HepG2 (cell line): Measurements from ENCODE around the gene DNAH8. TPM values are rescaled to one million over a fixed set of nuclear protein-coding genes. Genes with fewer than 3 reads are reported as not detected.

Experiments
- ARID3A ChIP-seq: IDR thresholded peaks from 2 replicates; pipeline ENCODE4 v1.6.1; 2012; ENCODE audit warnings: low read depth, low read length, improper control_type of control experiment
- ESRRA ChIP-seq: sonication (generic); formaldehyde crosslinking; IDR thresholded peaks from 2 replicates; pipeline ENCODE4 v1.5.1; 2020; ENCODE audit warnings: mild to moderate bottlenecking, low read depth, missing genetic modification reagents
- HNF1B ChIP-seq: sonication (generic); formaldehyde crosslinking; IDR thresholded peaks from 2 replicates; pipeline ENCODE4 v1.5.1; 2020; ENCODE audit warnings: mild to moderate bottlenecking, moderate library complexity, missing genetic modification reagents
- HNRNPLL ChIP-seq: fragments of 200-400 bp; formaldehyde crosslinking; IDR thresholded peaks from 2 replicates; pipeline ENCODE4 v1.6.1; 2017; ENCODE audit warnings: mild to moderate bottlenecking, low read depth, low read length; ENCODE audit not compliant: poor library complexity, severe bottlenecking
- KAT8 ChIP-seq: IDR thresholded peaks from 2 replicates; pipeline ENCODE4 v1.6.1; 2016; ENCODE audit warnings: missing genetic modification reagents, missing compliant biosample characterization
- KDM4B ChIP-seq: sonication (generic); formaldehyde crosslinking; IDR thresholded peaks from 2 replicates; pipeline ENCODE4 v1.4.0; 2020; ENCODE audit warnings: missing genetic modification reagents
- KMT2B ChIP-seq: IDR thresholded peaks from 2 replicates; pipeline ENCODE4 v1.6.1; 2016; ENCODE audit warnings: missing genetic modification reagents, missing compliant biosample characterization
- MLLT10 ChIP-seq: sonication (generic); formaldehyde crosslinking; IDR thresholded peaks from 2 replicates; pipeline ENCODE4 v1.4.0; 2020; ENCODE audit warnings: missing genetic modification reagents
- NAIF1 ChIP-seq: sonication (generic); formaldehyde crosslinking; IDR thresholded peaks from 2 replicates; pipeline ENCODE4 v1.5.0; 2020; ENCODE audit warnings: mild to moderate bottlenecking, missing genetic modification reagents, borderline replicate concordance
- PHF5A ChIP-seq: IDR thresholded peaks from one replicate; pipeline ENCODE4 v1.6.1; 2018; ENCODE audit warnings: low read depth, missing genetic modification reagents; ENCODE audit not compliant: unreplicated experiment
- RFX3 ChIP-seq: IDR thresholded peaks from 2 replicates; pipeline ENCODE4 v1.6.1; 2016; ENCODE audit warnings: missing biosample characterization, missing genetic modification reagents
- ZBTB14 ChIP-seq: sonication (generic); formaldehyde crosslinking; IDR thresholded peaks from 2 replicates; pipeline ENCODE4 v1.4.0; 2020; ENCODE audit warnings: missing genetic modification reagents
- ZFX ChIP-seq: sonication (generic); formaldehyde crosslinking; IDR thresholded peaks from 2 replicates; pipeline ENCODE4 v1.4.0; 2020; ENCODE audit warnings: mild to moderate bottlenecking, low read depth, missing genetic modification reagents, moderate library complexity
- ZNF20 ChIP-seq: sonication (generic); formaldehyde crosslinking; IDR thresholded peaks from 2 replicates; pipeline ENCODE4 v1.4.0; 2020; ENCODE audit warnings: mild to moderate bottlenecking, moderate library complexity, missing genetic modification reagents
- ZNF234 ChIP-seq: sonication (generic); formaldehyde crosslinking; conservative IDR thresholded peaks from 2 replicates; pipeline ENCODE4 v1.5.1; 2020; ENCODE audit warnings: mild to moderate bottlenecking, missing genetic modification reagents
- ZNF282 ChIP-seq: fragments of 450-650 bp; IDR thresholded peaks from 2 replicates; pipeline ENCODE4 v1.6.1; 2018; ENCODE audit not compliant: partially characterized antibody
- ZNF547 ChIP-seq: sonication (generic); formaldehyde crosslinking; IDR thresholded peaks from 2 replicates; pipeline ENCODE4 v1.5.1; 2020; ENCODE audit warnings: mild to moderate bottlenecking, missing genetic modification reagents
- ZNF550 ChIP-seq: sonication (generic); formaldehyde crosslinking; IDR thresholded peaks from 2 replicates; pipeline ENCODE4 v1.4.0; 2020; ENCODE audit warnings: mild to moderate bottlenecking, missing genetic modification reagents, borderline replicate concordance
- ZNF614 ChIP-seq: IDR thresholded peaks from 2 replicates; pipeline ENCODE4 v1.6.1; 2018; ENCODE audit warnings: missing biosample characterization, missing genetic modification reagents, inconsistent platforms, borderline replicate concordance
- ZSCAN25 ChIP-seq: sonication (generic); formaldehyde crosslinking; IDR thresholded peaks from 2 replicates; pipeline ENCODE4 v1.8.0; 2022; ENCODE audit warnings: mild to moderate bottlenecking, missing genetic modification reagents
- polyA plus RNA-seq, 8 experiments: library from polyadenylated mRNA; depleted of rRNA in 3 of 8; stranded (reverse) in 7 of 8; unstranded in 1 of 8; fragments of >200 nt; fragmentation: Illumina TruSeq in 4 of 8; extraction: Trizol in 4 of 8; gene quantifications; 2 replicates each; pipeline versions ENCODE4 v1.2.1 to v1.2.3, GENCODE V29; 2011 to 2016; ENCODE audit warnings: low read depth in 4 of 8, missing spikeins in 1 of 8, mixed read lengths in 1 of 8; ENCODE audit not compliant: insufficient read depth in 1 of 8
- total RNA-seq, 5 experiments: library from RNA; depleted of rRNA; stranded (reverse); fragments of >200 nt; fragmentation: Illumina TruSeq; extraction: Trizol; gene quantifications; 2 replicates each; pipeline ENCODE4 v1.2.3, GENCODE V29; 2016; ENCODE audit warnings: low read depth in 1 of 5
- TF ChIP-seq, protein P1 (sequence below): sonication (generic); formaldehyde crosslinking; IDR thresholded peaks from 2 replicates; pipeline ENCODE4 v1.8.0; 2022; ENCODE audit warnings: mild to moderate bottlenecking, missing genetic modification reagents
- TF ChIP-seq, protein P2 (sequence below): sonication (generic); formaldehyde crosslinking; IDR thresholded peaks from 2 replicates; pipeline ENCODE4 v1.5.0; 2020; ENCODE audit warnings: missing genetic modification reagents, mild to moderate bottlenecking, borderline replicate concordance

DNAH8 gene
- total and polyA plus RNA-seq, 2 of the 13 experiments (the other 11 are each of a cell fraction or from before 2014, with no cell fraction given) = not detected

DNA sequence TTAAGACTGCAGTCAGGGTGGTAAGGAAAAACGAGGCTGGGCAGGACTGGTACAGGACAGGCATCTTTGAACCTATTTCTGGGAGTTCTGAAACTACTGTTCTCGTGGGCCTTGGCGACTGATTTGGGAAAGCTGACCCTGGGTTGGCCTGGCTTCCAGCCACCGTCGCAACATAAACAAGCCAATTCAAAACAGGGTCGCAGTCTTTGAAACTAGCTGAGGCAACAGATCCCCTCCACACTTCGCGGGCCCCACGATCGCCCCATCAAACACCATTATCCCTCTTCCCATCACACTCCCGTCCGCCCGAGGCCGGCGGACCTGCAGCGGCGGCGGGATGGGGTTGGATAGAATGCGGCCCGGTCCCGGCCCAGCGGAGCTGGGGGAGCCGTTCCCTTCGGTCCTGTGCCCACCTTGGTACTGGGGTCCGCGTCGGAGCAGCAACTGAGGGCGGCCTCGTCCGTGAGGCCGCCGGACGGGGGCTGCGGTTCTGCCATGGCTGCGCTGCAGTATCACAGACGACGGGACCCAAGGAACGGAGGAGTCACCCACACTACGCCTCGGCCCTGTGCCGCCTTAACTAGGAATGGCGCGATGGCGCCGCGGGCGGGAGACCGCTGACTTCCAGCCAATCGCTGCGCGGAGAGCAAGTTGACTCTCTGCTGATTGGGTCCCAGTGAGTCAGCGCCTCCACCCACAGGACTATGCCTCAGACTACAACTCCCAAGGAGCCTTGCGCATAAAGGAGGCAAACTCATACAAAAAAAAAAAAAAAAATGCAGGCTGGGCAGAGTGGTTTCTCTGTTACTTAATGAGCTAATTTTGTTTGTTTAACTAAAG lies 12.3 kb upstream of the DNAH8 start, which contains the start of gene GLO1 (continued):
- TF ChIP-seq KAT8 (CRISPR knock-in tag) (peak; percentile 81), ZSCAN25 (peak; percentile 37; the same call in 1 of the 2 replicates), NAIF1 (no peak), KMT2B (peak; percentile 88), ARID3A (0 out of 2 replicates have a peak, but pooled peaks have one; percentile 10), PHF5A (CRISPR knock-in tag) (peak; percentile 44), ESRRA (peak; percentile 58; the same call in 1 of the 2 replicates), RFX3 (CRISPR knock-in tag) (no peak), ZNF282 (no peak), ZNF547 (CRISPR knock-in tag) (0 out of 2 replicates have a peak, but pooled peaks have one; percentile 50), ZNF234 (no peak), KDM4B (CRISPR knock-in tag) (peak; percentile 49; the same call in 1 of the 2 replicates), MLLT10 (CRISPR knock-in tag) (0 out of 2 replicates have a peak, but pooled peaks have one; percentile 17), ZNF20 (CRISPR knock-in tag) (peak; percentile 78; the same call in 1 of the 2 replicates), ZFX (CRISPR knock-in tag) (peak; percentile 97), ZBTB14 (CRISPR knock-in tag) (no peak), ZNF614 (CRISPR knock-in tag) (peak; percentile 64; the same call in 1 of the 2 replicates), HNRNPLL (peak; percentile 85), ZNF550 (CRISPR knock-in tag) (0 out of 2 replicates have a peak, but pooled peaks have one; percentile 61), HNF1B (CRISPR knock-in tag) (0 out of 2 replicates have a peak, but pooled peaks have one; percentile 2)
- TF ChIP-seq, protein P1, sequence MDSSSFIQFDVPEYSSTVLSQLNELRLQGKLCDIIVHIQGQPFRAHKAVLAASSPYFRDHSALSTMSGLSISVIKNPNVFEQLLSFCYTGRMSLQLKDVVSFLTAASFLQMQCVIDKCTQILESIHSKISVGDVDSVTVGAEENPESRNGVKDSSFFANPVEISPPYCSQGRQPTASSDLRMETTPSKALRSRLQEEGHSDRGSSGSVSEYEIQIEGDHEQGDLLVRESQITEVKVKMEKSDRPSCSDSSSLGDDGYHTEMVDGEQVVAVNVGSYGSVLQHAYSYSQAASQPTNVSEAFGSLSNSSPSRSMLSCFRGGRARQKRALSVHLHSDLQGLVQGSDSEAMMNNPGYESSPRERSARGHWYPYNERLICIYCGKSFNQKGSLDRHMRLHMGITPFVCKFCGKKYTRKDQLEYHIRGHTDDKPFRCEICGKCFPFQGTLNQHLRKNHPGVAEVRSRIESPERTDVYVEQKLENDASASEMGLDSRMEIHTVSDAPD (CRISPR knock-in tag) = no peak; the same call in 1 of the 2 replicates
- TF ChIP-seq, protein P2, sequence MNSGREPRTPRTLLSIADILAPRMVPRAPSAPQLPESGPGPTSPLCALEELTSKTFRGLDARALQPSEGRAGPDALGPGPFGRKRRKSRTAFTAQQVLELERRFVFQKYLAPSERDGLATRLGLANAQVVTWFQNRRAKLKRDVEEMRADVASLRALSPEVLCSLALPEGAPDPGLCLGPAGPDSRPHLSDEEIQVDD (CRISPR knock-in tag) = peak; percentile 80; the same call in 1 of the 2 replicates
